BLaER1 treated with 17β-estradiol and CSF1 and Interleukin-3, amounts not matched to agents 10 nM and 100 nM (cell line): ENCODE results near the gene SERP1.

Experiments
- H3K27ac ChIP-seq, 11 experiments: shearing (Covaris generic); formaldehyde crosslinking; 2 replicates each; pipeline ENCODE4 v1.8.1; 2022
- H3K27me3 ChIP-seq, 11 experiments: shearing (Covaris generic); formaldehyde crosslinking; 2 replicates each; pipeline ENCODE4 v1.8.1; 2022
- H3K36me3 ChIP-seq, 11 experiments: shearing (Covaris generic); formaldehyde crosslinking; 2 replicates each; pipeline ENCODE4 v1.8.1; 2022
- H3K4me1 ChIP-seq, 10 experiments: shearing (Covaris generic); formaldehyde crosslinking; 2 replicates each; pipeline ENCODE4 v1.8.1; 2022
- H3K4me2 ChIP-seq, 11 experiments: shearing (Covaris generic); formaldehyde crosslinking; 2 replicates each; pipeline ENCODE4 v1.8.1; 2022
- H3K4me3 ChIP-seq, 10 experiments: shearing (Covaris generic); formaldehyde crosslinking; 2 replicates each; pipeline ENCODE4 v1.8.1; 2022
- H3K9ac ChIP-seq, 11 experiments: shearing (Covaris generic); formaldehyde crosslinking; 2 replicates each; pipeline ENCODE4 v1.8.1; 2022
- H3K9me3 ChIP-seq, 11 experiments: shearing (Covaris generic); formaldehyde crosslinking; replicated peaks in 1 of 11; 2 replicates each; pipeline ENCODE4 v1.8.1; 2022
- H4K20me1 ChIP-seq, 11 experiments: shearing (Covaris generic); formaldehyde crosslinking; 2 replicates each; pipeline ENCODE4 v1.8.1; 2022
- Cebpa-rat ChIP-seq, 11 experiments: shearing (Covaris generic); IDR thresholded peaks; 2 replicates each; pipeline ENCODE4 v1.8.1; 2022

SERP1 gene

GRCh38 chr3:150528354-150528797 is 17.9 kb downstream of the SERP1 start:
- Histone ChIP-seq H3K4me2 (no peak overlapping the region), H3K4me1 (no peaks in the 10 kb centered on the region), H3K27me3 (no peaks in the 10 kb centered on the region), H4K20me1 (no peaks in the 10 kb centered on the region), H3K9ac (no peak overlapping the region), H3K9me3 (no peaks in the 10 kb centered on the region), H3K27ac (peak overlapping the region in 1 of 11 experiments; percentile 25; a peak in 1 of 22 replicates), H3K36me3 (no peaks in the 10 kb centered on the region), H3K4me3 (no peak overlapping the region)
- TF ChIP-seq Cebpa-rat (IDR thresholded peaks at IDR 0.05): no peak

GRCh38 chr3:150527464-150528255 is 18.6 kb downstream of the SERP1 start:
- H3K4me3 ChIP-seq: no peak overlapping the region
- H3K9ac ChIP-seq: no peak overlapping the region
- H3K4me1 ChIP-seq: no peaks in the 10 kb centered on the region
- H3K4me2 ChIP-seq: no peak overlapping the region
- no peaks in the 10 kb centered on the region for H4K20me1 ChIP-seq
- H3K9me3 ChIP-seq: no peaks in the 10 kb centered on the region
- no peaks in the 10 kb centered on the region for H3K36me3 ChIP-seq
- no peaks in the 10 kb centered on the region for H3K27me3 ChIP-seq
- no peak for TF ChIP-seq Cebpa-rat (IDR thresholded peaks at IDR 0.05)
- H3K27ac ChIP-seq: peak overlapping the region in 1 of 11 experiments; percentile 25; a peak in 1 of 22 replicates

- Histone ChIP-seq H3K4me1 (no peaks in the 10 kb centered on the region), H3K9me3 (peaks cover 0 to 4% (median under 1%) of the 10 kb centered on the region in 11 experiments; a peak in 5 of 22 replicates), H3K27ac (no peak overlapping the region), H3K27me3 (no peaks in the 10 kb centered on the region), H3K36me3 (no peaks in the 10 kb centered on the region), H4K20me1 (no peaks in the 10 kb centered on the region), H3K4me3 (no peak overlapping the region), H3K9ac (no peak overlapping the region), H3K4me2 (no peak overlapping the region)
- no peak for TF ChIP-seq Cebpa-rat (IDR thresholded peaks at IDR 0.05)
Measured at GRCh38 chr3:150523538-150523937, 22.8 kb downstream of the SERP1 start.

- TF ChIP-seq Cebpa-rat (IDR thresholded peaks at IDR 0.05): no peak
- no peaks in the 10 kb centered on the region for H3K4me1 ChIP-seq
- H3K4me3 ChIP-seq: no peak overlapping the region
- H3K9me3 ChIP-seq: peaks cover 13 to 24% (median 19%) of the 10 kb centered on the region in 11 experiments; a peak in 20 of 22 replicates
- H4K20me1 ChIP-seq: no peaks in the 10 kb centered on the region
- no peak overlapping the region for H3K4me2 ChIP-seq
- no peaks in the 10 kb centered on the region for H3K36me3 ChIP-seq
- H3K9ac ChIP-seq: no peak overlapping the region
- H3K27me3 ChIP-seq: no peaks in the 10 kb centered on the region
- no peak overlapping the region for H3K27ac ChIP-seq
Measured at GRCh38 chr3:150521463-150521862, 24.8 kb downstream of the SERP1 start.

DNA sequence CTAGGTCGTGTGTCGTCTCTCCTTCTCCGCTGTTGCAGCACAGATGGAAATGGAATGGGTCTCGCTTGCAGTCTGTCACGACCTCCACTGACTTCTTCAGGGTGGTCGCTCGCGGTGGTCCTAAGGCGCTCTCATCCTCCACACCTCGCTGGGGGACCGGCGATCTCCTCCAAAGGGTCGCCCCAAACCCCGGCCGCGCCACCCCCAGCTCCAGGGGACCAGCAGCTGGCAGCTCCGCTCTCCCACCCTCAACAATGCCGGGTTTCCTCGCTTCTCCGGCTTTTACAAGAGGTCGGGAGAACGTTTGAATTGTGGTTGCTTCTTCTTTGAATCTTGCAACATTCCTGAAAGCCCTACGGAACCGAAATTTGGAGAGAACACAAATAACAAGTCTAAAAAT is 25.9 kb downstream of the SERP1 start:
- H3K9me3 ChIP-seq: peaks cover 13 to 27% (median 19%) of the 10 kb centered on the region in 11 experiments; a peak in 20 of 22 replicates
- no peak overlapping the region for H3K27ac ChIP-seq
- H3K9ac ChIP-seq: no peak overlapping the region
- H3K4me3 ChIP-seq: no peak overlapping the region
- no peaks in the 10 kb centered on the region for H3K36me3 ChIP-seq
- H3K4me2 ChIP-seq: no peak overlapping the region
- H3K4me1 ChIP-seq: 0 out of 20 replicates have a peak, but pooled peaks cover 0 to under 1% (median 0%) of the 10 kb centered on the region in 10 experiments
- H3K27me3 ChIP-seq: no peaks in the 10 kb centered on the region
- no peaks in the 10 kb centered on the region for H4K20me1 ChIP-seq
- TF ChIP-seq Cebpa-rat (IDR thresholded peaks at IDR 0.05): no peak

- Histone ChIP-seq H4K20me1 (no peaks in the 10 kb centered on the region), H3K27me3 (no peaks in the 10 kb centered on the region), H3K9me3 (peaks cover 13 to 27% (median 19%) of the 10 kb centered on the region in 11 experiments; a peak in 20 of 22 replicates), H3K4me1 (0 out of 20 replicates have a peak, but pooled peaks cover 0 to 3% (median 0%) of the 10 kb centered on the region in 10 experiments), H3K4me2 (no peak overlapping the region), H3K27ac (no peak overlapping the region), H3K9ac (no peak overlapping the region), H3K4me3 (no peak overlapping the region), H3K36me3 (no peaks in the 10 kb centered on the region)
- no peak for TF ChIP-seq Cebpa-rat (IDR thresholded peaks at IDR 0.05)
Measured at GRCh38 chr3:150519026-150519425, 27.3 kb downstream of the SERP1 start.

DNA sequence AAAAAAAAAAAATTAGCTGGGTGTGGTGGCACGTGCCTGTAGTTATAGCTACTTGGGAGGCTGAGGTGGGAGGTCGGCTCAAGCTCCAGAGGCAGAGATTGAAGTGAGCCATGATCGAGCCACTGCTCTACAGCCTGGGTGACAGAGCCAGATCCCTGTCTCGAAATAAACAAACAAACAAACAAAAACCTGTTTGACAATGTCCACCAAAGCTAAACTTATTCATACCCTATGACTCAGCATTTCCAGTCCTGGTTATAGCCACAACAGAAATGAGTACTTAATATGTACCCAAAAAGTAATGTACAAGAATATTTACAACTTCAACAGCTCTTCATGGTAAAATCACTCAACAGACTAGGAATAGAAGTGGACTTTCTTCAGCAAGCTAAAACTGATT is 31.1 kb downstream of the SERP1 start:
- Histone ChIP-seq H4K20me1 (no peaks in the 10 kb centered on the region), H3K27ac (no peak overlapping the region), H3K4me2 (no peak overlapping the region), H3K4me1 (peaks cover 0 to 13% (median 0%) of the 10 kb centered on the region in 10 experiments; a peak in 4 of 20 replicates), H3K36me3 (no peaks in the 10 kb centered on the region), H3K4me3 (no peak overlapping the region), H3K9me3 (peaks cover 13 to 27% (median 19%) of the 10 kb centered on the region in 11 experiments; a peak in 20 of 22 replicates), H3K9ac (no peak overlapping the region), H3K27me3 (no peaks in the 10 kb centered on the region)
- TF ChIP-seq Cebpa-rat (IDR thresholded peaks at IDR 0.05): no peak

GRCh38 chr3:150511122-150511821 is 35.0 kb downstream of the SERP1 start:
- Histone ChIP-seq H3K4me2 (peak overlapping the region in 2 of 11 experiments; percentile 37 to 44; a peak in 3 of 22 replicates), H3K36me3 (no peaks in the 10 kb centered on the region), H4K20me1 (no peaks in the 10 kb centered on the region), H3K9me3 (peaks cover 0 to 15% (median 6%) of the 10 kb centered on the region in 11 experiments; a peak in 12 of 22 replicates), H3K4me1 (peaks cover 0 to 13% (median 0%) of the 10 kb centered on the region in 10 experiments; a peak in 4 of 20 replicates), H3K27ac (no peak overlapping the region), H3K4me3 (no peak overlapping the region), H3K9ac (no peak overlapping the region), H3K27me3 (no peaks in the 10 kb centered on the region)
- TF ChIP-seq Cebpa-rat (IDR thresholded peaks at IDR 0.05): no peak

DNA sequence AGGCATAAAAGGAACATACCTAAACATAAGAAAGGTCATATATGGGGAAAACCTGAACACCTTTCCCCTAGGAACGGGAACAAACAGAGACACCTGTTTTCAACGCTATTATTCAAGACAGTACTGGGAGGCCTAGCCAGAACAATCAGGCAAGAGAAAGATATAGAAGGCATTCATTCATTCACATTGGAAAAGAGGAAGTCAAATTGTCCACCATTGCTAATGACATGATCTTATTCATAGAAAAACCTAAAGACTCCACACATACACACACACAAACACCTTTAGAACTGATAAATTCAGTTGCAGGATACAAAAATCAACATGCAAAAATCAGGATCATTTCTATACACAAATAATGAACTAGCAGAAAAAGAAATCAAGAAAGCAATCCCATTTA is 36.5 kb downstream of the SERP1 start:
- Histone ChIP-seq H3K4me3 (no peak overlapping the region), H3K9me3 (peaks cover 0 to 15% (median 6%) of the 10 kb centered on the region in 11 experiments; a peak in 9 of 22 replicates), H3K36me3 (no peaks in the 10 kb centered on the region), H3K27me3 (no peaks in the 10 kb centered on the region), H3K4me1 (peaks cover 0 to 10% (median 0%) of the 10 kb centered on the region in 10 experiments; a peak in 4 of 20 replicates), H3K4me2 (no peak overlapping the region), H3K27ac (no peak overlapping the region), H3K9ac (no peak overlapping the region), H4K20me1 (no peaks in the 10 kb centered on the region)
- no peak for TF ChIP-seq Cebpa-rat (IDR thresholded peaks at IDR 0.05)
